ENCODE data around the gene ARL1.
"Not testable (repeated sequence)": the region's sequence is repeated elsewhere in the genome, so short reads cannot be mapped to it uniquely, and the experiment has no call there.

The ARL1 gene

GRCh38 chr12:101407436-101408345 lies at the start of gene ARL1:
Gene ARL1, minus strand, starts transcription at chr12:101407772. Its CDS starts 127 bp downstream, at chr12:101407645.
- peak; percentile 73 to 79 for DNase-seq

- DNase-seq, result peak; percentile 23 to 34
These were observed 48.1 kb upstream of the ARL1 start for GRCh38 chr12:101455685-101456084.

- DNase-seq, result no peak
These were observed 34.1 kb upstream of the ARL1 start for GRCh38 chr12:101441461-101442224.

GRCh38 chr12:101439236-101439635 lies 31.7 kb upstream of the ARL1 start:
- no peak for DNase-seq

GRCh38 chr12:101436136-101436535 lies 28.6 kb upstream of the ARL1 start:
- DNase-seq, result no peak

GRCh38 chr12:101430456-101430855 lies 22.9 kb upstream of the ARL1 start:
- no peak for DNase-seq

GRCh38 chr12:101424620-101425019 lies 17.0 kb upstream of the ARL1 start:
- DNase-seq, result no peak

GRCh38 chr12:101422066-101422465 lies 14.5 kb upstream of the ARL1 start:
- not testable (repeated sequence) for DNase-seq

GRCh38 chr12:101415228-101415627 lies 7.7 kb upstream of the ARL1 start:
- DNase-seq, result no peak

- DNase-seq, result peak; percentile 14 to 40
These were observed 7.1 kb upstream of the ARL1 start for GRCh38 chr12:101414533-101415119.

GRCh38 chr12:101410169-101410568 lies 2.6 kb upstream of the ARL1 start:
- not testable (repeated sequence) for DNase-seq

GRCh38 chr12:101407049-101407435 lies 530 bp downstream of the ARL1 start:
- no peak for DNase-seq

GRCh38 chr12:101391181-101391580 lies 16.4 kb downstream of the ARL1 start:
- not testable (repeated sequence) for DNase-seq

GRCh38 chr12:101379149-101379548 lies 28.4 kb downstream of the ARL1 start:
- DNase-seq, result no peak

GRCh38 chr12:101375573-101375972 lies 32.0 kb downstream of the ARL1 start:
- DNase-seq, result no peak

GRCh38 chr12:101372431-101372830 lies 35.1 kb downstream of the ARL1 start:
- DNase-seq, result no peak

GRCh38 chr12:101368016-101368415 lies 39.6 kb downstream of the ARL1 start:
- no peak for DNase-seq

- DNase-seq, result no peak
These were observed 46.1 kb downstream of the ARL1 start for GRCh38 chr12:101361455-101361854.

GRCh38 chr12:101356794-101357193 lies 50.8 kb downstream of the ARL1 start:
- DNase-seq, result no peak

- DNase-seq, result no peak
These were observed 55.9 kb downstream of the ARL1 start for GRCh38 chr12:101351682-101352081.

- no peak for DNase-seq
These were observed 63.7 kb downstream of the ARL1 start for GRCh38 chr12:101343893-101344292.
